GM12873 (cell line): Measurements from ENCODE around the gene CLINT1.

Source experiments
- CTCF ChIP-seq: IDR thresholded peaks from 2 replicates; pipeline ENCODE4 v1.5.1; 2012; ENCODE audit warnings: low read depth, mild to moderate bottlenecking, moderate library complexity, low read length, control low read depth; ENCODE audit not compliant: insufficient read depth; ENCODE audit errors: missing control alignments

The CLINT1 gene

GRCh38 chr5:157799578-157799977 is 59.4 kb downstream of the CLINT1 start:
- no peak for TF ChIP-seq CTCF

- TF ChIP-seq CTCF = no peak
Measured at GRCh38 chr5:157793301-157793700, 65.6 kb downstream of the CLINT1 start.

GRCh38 chr5:157785801-157786200 is 73.1 kb downstream of the CLINT1 start:
- TF ChIP-seq CTCF = no peak

- TF ChIP-seq CTCF = no peak
Measured at GRCh38 chr5:157779221-157779620, 79.7 kb downstream of the CLINT1 start.

GRCh38 chr5:157778121-157778805 is 80.7 kb downstream of the CLINT1 start:
- no peak for TF ChIP-seq CTCF

- TF ChIP-seq CTCF = no peak
Measured at GRCh38 chr5:157772127-157772526, 86.8 kb downstream of the CLINT1 start.

GRCh38 chr5:157770665-157771064 is 88.3 kb downstream of the CLINT1 start:
- no peak for TF ChIP-seq CTCF
